H9 (cell line): ENCODE results near the gene AKNA. TPM values are rescaled to one million over a fixed set of nuclear protein-coding genes. Genes with fewer than 3 reads are reported as not detected.
A peak's percentile ranks its signal among the peaks of the same experiment; 100 is the strongest.

Experiments
- DNase-seq: peaks from one replicate; pipeline ENCODE4 v3.0.0-alpha.2; 2017
- H2AFZ ChIP-seq: one replicate; pipeline ENCODE4 v1.6.1; 2013; ENCODE audit warnings: mild to moderate bottlenecking, low read length, control low read depth, moderate library complexity
- H2AK5ac ChIP-seq: 2 replicates; pipeline ENCODE4 v1.6.1; 2013; ENCODE audit warnings: low read length, control low read depth, mixed read lengths; ENCODE audit not compliant: insufficient read length
- H2BK120ac ChIP-seq: one replicate; pipeline ENCODE4 v1.6.1; 2013; ENCODE audit warnings: low read depth, mild to moderate bottlenecking, low read length, control low read depth, inconsistent platforms; ENCODE audit not compliant: poor library complexity, severe bottlenecking
- H2BK12ac ChIP-seq: 2 replicates; pipeline ENCODE4 v1.6.1; 2013; ENCODE audit warnings: low read length, control low read depth, mixed read lengths, low read depth; ENCODE audit not compliant: insufficient read length
- H2BK15ac ChIP-seq: 2 replicates; pipeline ENCODE4 v1.6.1; 2013; ENCODE audit warnings: low read depth, low read length, control low read depth
- H2BK20ac ChIP-seq: one replicate; pipeline ENCODE4 v1.6.1; 2013; ENCODE audit warnings: low read depth, mild to moderate bottlenecking, low read length, control low read depth, inconsistent platforms; ENCODE audit not compliant: poor library complexity, severe bottlenecking
- H2BK5ac ChIP-seq: 2 replicates; pipeline ENCODE4 v1.6.1; 2013; ENCODE audit warnings: low read length, control low read depth, mixed read lengths; ENCODE audit not compliant: insufficient read length
- H3K14ac ChIP-seq: 2 replicates; pipeline ENCODE4 v1.6.1; 2013; ENCODE audit warnings: low read length, control low read depth; ENCODE audit not compliant: insufficient read depth
- H3K18ac ChIP-seq: 2 replicates; pipeline ENCODE4 v1.6.1; 2013; ENCODE audit warnings: low read depth, mild to moderate bottlenecking, mixed read lengths, low read length, control low read depth; ENCODE audit not compliant: insufficient read length
- H3K23ac ChIP-seq: 2 replicates; pipeline ENCODE4 v1.6.1; 2013; ENCODE audit warnings: low read length, control low read depth, mixed read lengths, low read depth; ENCODE audit not compliant: insufficient read length
- H3K23me2 ChIP-seq: 2 replicates; pipeline ENCODE4 v1.6.1; 2013; ENCODE audit warnings: low read depth, mild to moderate bottlenecking, mixed read lengths, low read length, control low read depth; ENCODE audit not compliant: insufficient read length, poor library complexity, severe bottlenecking
- H3K27ac ChIP-seq: 2 replicates; pipeline ENCODE4 v1.5.1; 2013; ENCODE audit warnings: low read length, control low read depth, mixed read lengths, low read depth; ENCODE audit not compliant: insufficient read length
- H3K27me3 ChIP-seq: 2 replicates; pipeline ENCODE4 v1.6.1; 2013; ENCODE audit warnings: low read length, control low read depth, inconsistent platforms; ENCODE audit not compliant: insufficient read depth
- H3K4ac ChIP-seq: 2 replicates; pipeline ENCODE4 v1.6.1; 2013; ENCODE audit warnings: low read depth, mild to moderate bottlenecking, control low read depth, inconsistent platforms, low read length, moderate library complexity
- H3K4me1 ChIP-seq: 2 replicates; pipeline ENCODE4 v1.6.1; 2013; ENCODE audit warnings: low read length, control low read depth, inconsistent platforms; ENCODE audit not compliant: insufficient read depth
- H3K4me2 ChIP-seq: 2 replicates; pipeline ENCODE4 v1.6.1; 2013; ENCODE audit warnings: low read length, control low read depth, mixed read lengths; ENCODE audit not compliant: insufficient read length, insufficient read depth
- H3K56ac ChIP-seq: 2 replicates; pipeline ENCODE4 v1.6.1; 2013; ENCODE audit warnings: low read depth, mild to moderate bottlenecking, mixed read lengths, low read length, control low read depth; ENCODE audit not compliant: insufficient read length
- H3K79me1 ChIP-seq: 2 replicates; pipeline ENCODE4 v1.6.1; 2013; ENCODE audit warnings: low read depth, mild to moderate bottlenecking, moderate library complexity, low read length, control low read depth, inconsistent platforms; ENCODE audit not compliant: insufficient read depth, poor library complexity, severe bottlenecking
- H3K79me2 ChIP-seq: 2 replicates; pipeline ENCODE4 v1.6.1; 2013; ENCODE audit warnings: low read length, control low read depth, inconsistent platforms; ENCODE audit not compliant: insufficient read depth
- H3K9ac ChIP-seq: 2 replicates; pipeline ENCODE4 v1.6.1; 2013; ENCODE audit warnings: low read length, control low read depth, mixed read lengths; ENCODE audit not compliant: insufficient read length; ENCODE audit errors: extremely low read depth
- H3K9me3 ChIP-seq: one replicate; pipeline ENCODE4 v1.6.1; 2013; ENCODE audit warnings: low read depth, low read length, inconsistent platforms; ENCODE audit not compliant: control insufficient read depth
- H3T11ph ChIP-seq: one replicate; pipeline ENCODE4 v1.6.1; 2013; ENCODE audit warnings: mild to moderate bottlenecking, low read length, control low read depth, inconsistent platforms
- H4K20me1 ChIP-seq: one replicate; pipeline ENCODE4 v1.6.1; 2013; ENCODE audit not compliant: control insufficient read depth, insufficient read length, insufficient read depth
- H4K5ac ChIP-seq: 2 replicates; pipeline ENCODE4 v1.6.1; 2013; ENCODE audit warnings: low read depth, mild to moderate bottlenecking, mixed read lengths, low read length, control low read depth; ENCODE audit not compliant: insufficient read length
- H4K8ac ChIP-seq: replicated peaks from 2 replicates; pipeline ENCODE4 v1.6.1; 2013; ENCODE audit warnings: low read length, control low read depth, mixed read lengths, low read depth; ENCODE audit not compliant: insufficient read length
- H4K91ac ChIP-seq: 2 replicates; pipeline ENCODE4 v1.6.1; 2013; ENCODE audit warnings: low read depth, mild to moderate bottlenecking, moderate library complexity, mixed read lengths, low read length, control low read depth; ENCODE audit not compliant: insufficient read length
- H3K27ac Mint-ChIP-seq, 3 experiments: 2 replicates in 2 of 3; 3 replicates in 1 of 3; pipeline ENCODE4 v1.8.0; 2020 to 2021; ENCODE audit warnings: mixed read lengths in 3 of 3, mild to moderate bottlenecking in 1 of 3, moderate library complexity in 1 of 3
- H3K27me3 Mint-ChIP-seq: 2 replicates; pipeline ENCODE4 v1.8.0; 2021; ENCODE audit warnings: low read depth, mild to moderate bottlenecking, moderate library complexity, mixed read lengths
- H3K36me3 Mint-ChIP-seq, 3 experiments: 2 replicates in 2 of 3; 3 replicates in 1 of 3; pipeline ENCODE4 v1.8.0; 2020 to 2021; ENCODE audit warnings: low read depth in 3 of 3, mixed read lengths in 3 of 3; ENCODE audit not compliant: insufficient read depth in 1 of 3
- H3K4me1 Mint-ChIP-seq, 2 experiments: 2 replicates each; pipeline ENCODE4 v1.8.0; 2020; ENCODE audit warnings: mixed read lengths in 2 of 2
- H3K4me3 Mint-ChIP-seq, 2 experiments: 2 replicates in 1 of 2; 3 replicates in 1 of 2; pipeline ENCODE4 v1.8.0; 2020 to 2021; ENCODE audit warnings: mild to moderate bottlenecking in 2 of 2, mixed read lengths in 2 of 2, moderate library complexity in 1 of 2
- H3K9me3 Mint-ChIP-seq, 2 experiments: 2 replicates in 1 of 2; 3 replicates in 1 of 2; pipeline ENCODE4 v1.8.0; 2020; ENCODE audit warnings: mild to moderate bottlenecking in 2 of 2, mixed read lengths in 2 of 2, moderate library complexity in 1 of 2
- CTCF ChIP-seq: fragments of 200-600 bp; sonication (generic); conservative IDR thresholded peaks from 3 replicates; pipeline ENCODE4 v1.8.0; 2021; ENCODE audit warnings: antibody characterized with exemption, mild to moderate bottlenecking
- WGBS: extraction: QIAGEN DNeasy Blood & Tissue Kit; methylation state at CpG from one replicate; pipeline ENCODE4 v1.1.7; 2013; ENCODE audit warnings: missing lambda C conversion rate, low lambda C conversion rate, mixed read lengths; ENCODE audit not compliant: insufficient read length; ENCODE audit errors: extremely low coverage; 5-methylcytosine and 5-hydroxymethylcytosine counted together
- total RNA-seq: library from RNA; stranded (reverse); gene quantifications from 2 replicates; pipeline ENCODE4 v1.2.1, GENCODE V29; 2021

Gene AKNA
- total RNA-seq, 1 experiment from 2014 or later: 19.7 TPM

DNA sequence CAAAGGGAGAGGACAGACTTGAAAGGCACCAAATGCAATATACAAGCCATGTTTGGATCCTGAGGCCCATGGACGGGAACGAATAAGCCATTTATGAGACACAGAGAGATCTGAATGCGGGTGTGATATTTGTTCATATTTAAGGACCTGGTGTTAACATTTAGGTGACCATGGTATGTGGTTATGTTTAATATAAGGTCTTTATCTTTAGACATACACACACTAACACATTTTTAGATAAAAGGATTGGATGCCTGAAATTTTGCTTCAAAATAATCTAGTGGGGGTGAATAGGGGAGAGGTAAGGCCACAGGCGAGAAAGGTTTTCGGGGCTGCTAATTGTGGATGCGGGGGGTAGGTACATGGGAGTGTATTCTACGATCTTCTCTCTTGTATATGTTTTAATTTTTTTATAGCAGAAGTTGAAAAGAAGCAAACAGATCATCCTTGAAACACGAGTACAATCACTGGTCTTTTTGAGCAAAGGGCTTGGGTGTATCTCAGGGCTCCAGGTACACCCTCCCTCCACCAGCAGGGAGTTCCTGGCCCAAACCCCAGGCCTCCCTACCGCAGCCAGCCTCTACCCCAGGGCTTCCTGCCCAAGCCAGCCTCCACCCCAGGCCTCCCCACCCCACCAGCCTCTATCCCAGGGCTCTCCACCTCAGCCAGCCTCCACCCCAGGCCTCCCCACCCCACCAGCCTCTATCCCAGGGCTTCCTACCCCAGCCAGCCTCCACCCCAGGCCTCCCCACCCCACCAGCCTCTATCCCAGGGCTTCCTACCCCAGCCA, 12.2 kb downstream of the AKNA start:
- no peak for TF ChIP-seq CTCF
- H4K20me1 ChIP-seq: no peaks in the 10 kb centered on the region
- H2AFZ ChIP-seq: no peak overlapping the region
- Mint-ChIP-seq H3K36me3 (peaks cover 25 to 31% (median 28%) of the 10 kb centered on the region in 3 experiments; a peak in 6 of 7 replicates), H3K4me3 (no peak overlapping the region), H3K27me3 (no peaks in the 10 kb centered on the region), H3K27ac (peak overlapping the region in 1 of 3 experiments; percentile 80; a peak in 2 of 7 replicates), H3K4me1 (peaks cover 40 to 57% of the 10 kb centered on the region in 2 experiments), H3K9me3 (no peaks in the 10 kb centered on the region)
- no peak overlapping the region for H2BK12ac ChIP-seq
- H2BK120ac ChIP-seq: no peak overlapping the region
- no peak overlapping the region for H3K56ac ChIP-seq
- H3K9me3 ChIP-seq: no peaks in the 10 kb centered on the region
- no peaks in the 10 kb centered on the region for H3K23me2 ChIP-seq
- no peaks in the 10 kb centered on the region for H3K79me2 ChIP-seq
- no peak overlapping the region for H4K8ac ChIP-seq
- WGBS: no CpG with 5 or more reads among the region's 9 CpGs
- no peak overlapping the region for H3K18ac ChIP-seq
- H4K5ac ChIP-seq: no peak overlapping the region
- H3K4me2 ChIP-seq: no peak overlapping the region
- H2BK5ac ChIP-seq: no peak overlapping the region
- H3K23ac ChIP-seq: no peak overlapping the region
- no peak overlapping the region for H3K14ac ChIP-seq
- no peak overlapping the region for H4K91ac ChIP-seq
- H2BK20ac ChIP-seq: no peak overlapping the region
- no peak overlapping the region for H3K9ac ChIP-seq
- no peak overlapping the region for H3T11ph ChIP-seq
- peaks cover 4% of the 10 kb centered on the region for H3K4me1 ChIP-seq
- no peak overlapping the region for H3K27ac ChIP-seq
- no peaks in the 10 kb centered on the region for H3K27me3 ChIP-seq
- DNase-seq: no peak
- no peaks in the 10 kb centered on the region for H3K79me1 ChIP-seq
- no peak overlapping the region for H3K4ac ChIP-seq
- H2BK15ac ChIP-seq: no peak overlapping the region
- no peak overlapping the region for H2AK5ac ChIP-seq
